ENCODE results near the gene WDR4.

Gene WDR4

DNA sequence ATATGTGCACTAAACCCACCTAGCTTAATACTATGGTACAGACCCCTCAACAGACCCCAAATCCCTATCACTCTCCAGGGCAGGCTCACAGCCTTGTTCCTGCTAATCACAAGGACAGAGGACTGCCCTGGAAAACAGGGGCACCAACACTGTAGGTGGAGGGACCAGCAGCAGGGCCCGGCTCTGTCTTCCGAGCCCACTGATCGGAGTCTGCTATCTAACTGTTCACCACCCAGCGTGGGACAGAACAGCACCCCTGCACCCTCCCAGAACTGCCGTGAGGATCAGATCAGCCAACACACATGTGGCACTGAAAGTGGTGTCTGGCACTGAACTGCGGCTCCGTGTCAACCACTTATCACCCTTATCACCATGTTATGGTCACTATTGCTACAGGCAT lies 6.2 kb downstream of the WDR4 start:
- no peak for DNase-seq

DNA sequence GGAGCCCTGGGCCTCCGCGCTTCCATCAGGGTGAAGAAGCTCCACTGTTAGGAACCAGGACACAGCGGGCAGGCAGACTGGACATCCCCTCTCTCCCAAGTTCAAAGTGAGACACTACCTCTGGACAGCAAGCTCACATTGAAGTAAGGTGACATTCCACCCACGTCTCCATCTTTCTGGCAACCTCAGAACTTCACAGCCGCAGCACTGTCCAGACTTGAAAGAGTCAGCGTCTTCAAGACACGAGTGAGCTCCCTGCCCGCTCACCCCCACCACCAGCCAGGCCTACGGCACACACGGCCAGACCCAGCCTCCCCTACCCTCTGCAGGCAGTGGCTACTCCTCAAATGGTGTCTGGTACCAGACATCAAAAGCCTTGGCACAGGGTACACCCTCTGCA lies 11.1 kb downstream of the WDR4 start:
- no peak for DNase-seq

DNA sequence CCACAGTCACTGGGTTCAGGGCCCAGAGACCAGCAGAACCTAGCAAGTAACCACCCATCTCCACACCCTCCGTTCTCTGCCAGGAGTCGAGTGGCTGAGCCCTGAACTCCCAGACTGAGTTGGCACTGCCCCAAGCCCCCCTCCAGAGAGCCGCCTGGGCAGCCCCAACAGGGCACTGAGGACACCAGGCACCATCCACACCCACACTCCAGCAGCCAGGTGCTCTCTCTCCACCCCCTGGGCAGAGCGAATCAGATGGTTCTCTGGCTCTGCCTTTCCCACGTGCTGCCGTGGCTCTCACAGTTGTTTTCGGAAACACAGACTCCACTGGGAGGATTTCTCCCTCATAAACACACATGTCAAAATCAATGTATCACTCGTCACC lies 13.6 kb downstream of the WDR4 start:
- no peak for DNase-seq

DNA sequence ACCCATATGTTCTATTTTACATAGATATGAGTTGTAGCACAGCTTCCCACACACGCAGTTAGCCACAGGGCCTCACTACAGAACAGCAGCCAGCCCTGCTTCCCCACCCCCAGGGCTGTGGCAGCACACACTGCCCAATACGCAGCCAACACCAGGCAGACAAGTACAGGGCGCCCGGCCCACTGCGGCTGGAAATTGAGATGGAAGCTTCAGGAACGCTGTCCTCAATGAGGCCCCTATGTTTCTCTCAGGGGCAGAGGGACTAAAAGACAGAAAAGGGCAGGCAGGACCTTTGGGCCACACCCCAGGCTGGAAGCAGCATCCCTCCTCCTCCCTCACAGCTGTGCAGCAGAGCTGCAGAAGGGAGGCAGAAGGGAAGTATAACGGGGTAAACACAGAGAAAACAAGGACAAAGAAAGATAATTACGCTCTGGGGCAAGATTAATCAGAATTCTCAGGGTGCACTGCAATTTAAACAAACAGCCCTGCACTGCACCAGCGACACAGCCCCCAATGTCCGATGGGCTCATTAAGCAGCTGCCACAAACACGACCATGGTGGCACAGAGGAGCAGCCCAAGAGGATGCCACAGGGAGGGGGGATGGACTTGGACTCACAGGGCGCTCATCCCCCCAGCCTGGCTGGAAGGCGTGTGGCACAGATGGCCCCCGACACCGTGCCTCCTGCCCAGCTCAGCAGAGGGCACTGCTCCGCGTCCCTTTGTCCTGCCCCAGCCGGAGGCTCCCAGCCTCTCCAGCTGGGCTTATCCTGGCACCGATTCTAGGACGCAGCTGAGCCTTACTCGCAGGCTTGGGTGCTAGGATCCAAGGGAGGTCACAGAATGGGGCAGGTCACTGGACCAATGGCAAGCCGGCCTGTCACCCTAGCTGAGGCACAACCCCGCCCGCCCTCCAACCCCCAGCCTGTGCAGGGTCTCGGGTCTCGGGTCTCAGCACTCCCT lies 14.2 kb downstream of the WDR4 start:
- no peak for DNase-seq

DNA sequence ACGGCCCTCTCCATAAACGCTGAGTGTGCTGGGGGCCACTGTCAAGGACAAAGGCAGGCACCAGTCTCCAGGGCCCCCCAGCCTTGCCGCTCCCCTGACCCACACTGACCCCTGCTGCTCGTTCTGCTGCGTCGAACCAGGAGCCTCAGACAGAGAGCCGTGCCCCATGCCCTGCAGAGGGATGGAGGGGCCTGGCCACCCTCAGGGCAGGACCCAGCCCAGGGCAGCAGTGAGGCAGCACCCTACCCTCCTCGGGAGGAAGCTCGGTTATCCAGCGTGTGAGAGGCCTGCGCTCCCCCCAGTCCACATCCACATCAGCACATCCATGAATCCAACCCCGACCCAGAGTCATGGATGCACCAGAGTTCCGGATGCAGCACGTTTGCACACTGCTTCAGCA lies 15.1 kb downstream of the WDR4 start:
- no peak for DNase-seq

- no peak for DNase-seq
These were observed 15.9 kb downstream of the WDR4 start for GRCh38 chr21:42863504-42863870.

- DNase-seq = no peak
These were observed 16.4 kb downstream of the WDR4 start for GRCh38 chr21:42862774-42863503.

DNA sequence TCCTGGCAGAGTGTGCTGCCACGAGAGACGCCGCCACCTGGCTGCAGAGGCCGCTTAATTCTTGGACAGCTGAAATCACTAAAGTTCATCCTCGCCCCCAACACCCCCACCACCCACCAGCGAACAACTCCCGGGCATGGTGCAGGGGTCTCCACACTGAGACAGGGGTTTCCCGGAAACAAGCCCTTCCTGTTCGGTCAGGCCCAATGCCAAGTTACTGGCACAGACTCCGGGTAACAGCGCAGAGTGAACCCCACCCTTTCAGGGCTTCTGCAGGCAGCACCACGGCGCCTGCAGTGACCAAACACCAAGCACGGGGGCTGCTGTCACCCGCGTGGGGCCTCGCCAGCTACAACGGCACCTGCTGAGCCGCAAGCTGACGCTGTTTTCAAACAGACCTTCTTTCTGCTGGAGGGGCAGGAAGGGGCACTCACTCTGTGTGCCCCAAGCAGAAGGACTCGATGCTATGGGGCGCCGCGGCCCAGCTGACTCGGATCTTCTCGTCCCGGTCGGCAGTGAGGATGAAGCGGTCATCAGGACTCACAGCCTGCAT lies 17.4 kb downstream of the WDR4 start:
- no peak for DNase-seq

DNA sequence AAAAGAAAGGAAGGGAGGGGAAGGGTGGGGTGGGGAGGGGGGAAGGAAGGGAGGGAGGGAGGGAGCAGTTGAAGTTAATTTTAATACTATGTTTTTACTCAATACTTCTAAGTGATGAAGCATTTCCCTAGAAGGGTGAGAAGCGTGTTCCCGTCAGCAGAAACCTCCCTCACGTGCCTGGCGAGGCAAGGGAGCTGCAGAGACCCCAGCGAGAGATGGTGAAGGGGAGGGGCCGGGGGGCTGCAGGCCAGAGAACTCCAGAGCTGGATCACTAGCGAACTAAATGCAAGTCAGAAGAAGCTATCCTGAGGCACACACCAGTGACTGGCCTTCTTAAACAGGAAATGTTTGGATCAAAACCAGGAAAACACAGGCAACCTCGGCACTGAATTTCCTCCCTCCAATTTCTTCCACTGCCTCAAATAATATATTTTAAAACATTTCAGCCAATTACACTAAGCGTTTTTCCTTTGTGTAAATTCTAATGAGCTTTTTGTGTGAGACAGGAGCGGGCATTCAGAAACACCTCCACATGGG lies 18.0 kb downstream of the WDR4 start:
- no peak for DNase-seq

- DNase-seq = no peak
These were observed 19.0 kb downstream of the WDR4 start for GRCh38 chr21:42860345-42860744.

- DNase-seq = no peak
These were observed 19.5 kb downstream of the WDR4 start for GRCh38 chr21:42859891-42860230.

DNA sequence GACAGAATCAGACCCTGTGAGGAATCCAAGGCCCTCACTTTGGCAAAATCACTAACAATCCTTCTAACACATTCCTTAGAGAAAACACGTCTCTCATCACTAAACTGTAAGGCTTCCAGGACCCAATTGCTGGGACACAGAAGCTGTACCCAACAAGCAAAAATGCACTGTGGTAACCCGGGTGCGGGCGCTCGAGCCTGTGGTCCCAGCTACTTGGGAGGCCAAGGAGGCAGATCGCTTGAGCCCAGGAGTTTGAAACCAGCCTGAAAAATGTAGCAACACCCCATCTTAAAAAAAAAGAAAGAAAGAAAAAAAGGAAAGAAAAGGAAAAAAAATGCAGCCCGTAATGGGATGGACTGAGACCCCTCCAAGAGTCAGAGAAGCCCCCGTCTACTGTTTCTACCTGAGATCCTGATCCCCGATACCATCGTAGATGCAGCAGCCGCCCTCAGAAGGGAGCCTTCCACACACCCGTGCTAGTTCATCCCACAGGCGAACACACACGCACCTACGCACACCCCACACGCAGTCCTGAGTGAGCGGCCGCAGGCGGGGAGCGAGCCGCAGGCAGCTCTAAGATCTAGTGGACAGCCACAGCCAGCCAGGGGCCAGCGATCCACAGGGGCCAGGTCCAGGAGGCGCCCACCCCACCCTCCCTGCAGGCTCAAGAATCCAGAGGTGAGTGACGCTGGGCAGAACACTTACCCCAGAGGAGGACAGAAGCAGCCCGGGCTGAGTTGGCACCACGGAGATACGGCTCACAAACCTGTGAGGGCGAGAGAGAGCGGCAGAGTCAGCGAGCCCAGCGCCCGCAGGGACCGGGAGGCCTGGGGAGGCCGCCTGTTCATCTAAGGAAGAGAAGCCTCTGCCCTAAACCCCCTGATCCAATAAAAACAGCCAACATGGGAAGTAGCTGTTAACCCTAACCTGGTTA lies 20.1 kb downstream of the WDR4 start:
- no peak for DNase-seq

GRCh38 chr21:42858185-42858847 lies 21.0 kb downstream of the WDR4 start:
- DNase-seq = no peak

GRCh38 chr21:42857216-42857615 lies 22.1 kb downstream of the WDR4 start:
- DNase-seq = no peak

DNA sequence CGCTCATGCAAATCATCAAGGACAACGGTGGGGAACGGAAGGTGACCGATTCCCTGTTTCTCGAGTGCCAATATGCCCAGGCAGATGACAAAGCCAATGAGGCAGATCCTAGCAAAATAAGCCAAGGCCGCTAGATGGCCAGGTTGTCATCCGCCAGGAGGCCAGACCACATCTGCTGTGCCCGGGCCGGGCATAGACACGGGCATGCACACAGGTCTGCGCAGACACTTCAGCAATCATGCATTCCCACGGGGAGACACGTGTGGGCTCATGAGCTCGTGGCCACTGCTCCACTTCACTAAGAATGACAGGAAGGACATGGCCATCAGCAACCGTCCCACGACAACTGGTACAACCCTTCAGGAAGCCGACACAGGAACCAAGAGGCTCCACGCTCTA lies 23.4 kb downstream of the WDR4 start:
- no peak for DNase-seq

DNA sequence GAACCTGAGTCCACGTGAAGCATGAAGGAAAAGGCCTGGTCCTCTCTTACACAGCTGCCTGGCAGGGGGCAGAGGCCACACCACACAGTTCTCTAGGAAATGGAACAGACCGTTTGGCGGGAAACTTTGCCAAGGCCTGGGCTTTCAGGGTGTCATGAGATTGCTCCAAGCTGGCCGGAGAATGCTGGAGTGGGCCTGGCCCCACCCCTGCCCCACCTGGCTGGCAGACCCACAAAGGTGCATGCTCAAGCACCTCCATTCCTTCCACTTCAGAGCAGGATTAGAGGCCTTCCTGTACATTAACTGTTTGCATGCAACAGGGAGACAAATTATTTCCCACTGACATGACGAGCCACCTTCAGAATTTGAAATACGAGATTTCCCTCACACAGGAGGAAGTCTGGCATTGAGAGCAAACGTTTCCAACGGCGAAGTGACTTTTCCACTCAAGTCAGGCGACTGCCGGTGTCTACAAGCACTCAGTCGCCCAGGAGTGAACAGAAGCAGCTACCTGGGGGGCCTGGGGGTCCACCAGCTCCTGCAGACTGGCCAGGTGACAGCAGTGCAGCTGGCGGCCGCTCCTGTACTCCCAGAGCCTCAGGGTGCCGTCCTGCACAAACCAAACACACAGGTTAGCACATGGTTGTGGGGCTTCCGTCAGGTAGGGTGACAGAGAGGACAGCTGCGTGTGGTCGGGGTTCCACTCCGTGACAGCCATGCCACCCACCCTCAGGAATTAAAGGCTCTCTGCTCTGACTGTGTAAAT lies 24.0 kb downstream of the WDR4 start:
- no peak for DNase-seq

DNA sequence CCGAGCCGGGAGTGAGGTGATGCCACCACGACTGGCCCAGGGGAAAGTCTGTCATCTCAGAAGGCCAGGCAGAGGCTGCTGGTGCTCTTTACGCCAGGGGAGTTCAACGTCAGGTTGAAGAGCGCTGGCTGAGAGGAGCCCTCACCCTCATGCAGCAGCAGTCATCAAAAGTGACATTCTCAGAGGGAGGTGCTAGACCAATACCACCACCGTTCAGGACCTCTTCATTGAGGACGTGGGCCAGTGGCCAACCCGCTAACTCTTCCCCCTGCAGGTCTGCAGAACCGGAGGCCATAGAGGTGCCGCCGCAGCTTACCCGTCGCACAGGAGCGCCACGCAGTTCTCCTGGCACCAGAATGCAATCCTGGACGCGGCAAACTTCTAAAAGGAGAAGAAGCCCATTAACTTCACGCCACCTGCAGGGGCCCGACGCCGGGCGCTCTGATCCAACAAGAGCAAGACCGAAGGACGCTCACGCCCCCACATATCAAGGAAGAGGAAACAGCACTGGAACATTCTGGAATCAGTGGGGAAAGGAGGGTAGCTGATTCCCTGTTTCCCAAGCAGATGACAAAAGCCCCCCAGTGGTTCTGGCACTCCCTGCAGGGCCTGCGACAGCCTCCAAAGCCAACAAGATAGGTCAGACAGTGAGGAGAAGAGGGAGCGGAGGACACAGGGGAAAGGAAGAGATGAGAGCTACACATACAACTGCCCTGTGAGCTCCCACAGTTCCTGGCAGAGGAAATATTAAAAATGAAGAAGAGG lies 24.9 kb downstream of the WDR4 start:
- DNase-seq = no peak

DNA sequence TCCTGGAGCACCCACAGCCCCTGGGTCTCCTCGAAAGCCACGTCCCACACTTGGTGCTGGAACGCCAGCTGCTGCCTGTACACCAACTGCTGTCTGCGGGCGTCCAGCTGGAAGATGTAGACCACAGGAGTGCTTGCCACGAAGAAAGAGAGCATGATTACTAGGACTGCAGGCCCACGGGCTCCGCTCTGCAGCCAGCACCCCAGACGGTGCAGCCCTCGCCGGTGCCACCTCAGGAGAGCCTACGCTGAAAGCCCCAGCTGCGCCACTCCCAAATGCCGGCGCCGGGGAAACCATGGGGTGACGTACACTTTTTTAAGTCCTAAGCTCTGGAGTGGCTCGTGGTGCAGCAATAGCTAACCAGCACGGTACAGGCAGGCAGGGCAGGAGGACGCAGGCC lies 25.7 kb downstream of the WDR4 start:
- no peak for DNase-seq

DNA sequence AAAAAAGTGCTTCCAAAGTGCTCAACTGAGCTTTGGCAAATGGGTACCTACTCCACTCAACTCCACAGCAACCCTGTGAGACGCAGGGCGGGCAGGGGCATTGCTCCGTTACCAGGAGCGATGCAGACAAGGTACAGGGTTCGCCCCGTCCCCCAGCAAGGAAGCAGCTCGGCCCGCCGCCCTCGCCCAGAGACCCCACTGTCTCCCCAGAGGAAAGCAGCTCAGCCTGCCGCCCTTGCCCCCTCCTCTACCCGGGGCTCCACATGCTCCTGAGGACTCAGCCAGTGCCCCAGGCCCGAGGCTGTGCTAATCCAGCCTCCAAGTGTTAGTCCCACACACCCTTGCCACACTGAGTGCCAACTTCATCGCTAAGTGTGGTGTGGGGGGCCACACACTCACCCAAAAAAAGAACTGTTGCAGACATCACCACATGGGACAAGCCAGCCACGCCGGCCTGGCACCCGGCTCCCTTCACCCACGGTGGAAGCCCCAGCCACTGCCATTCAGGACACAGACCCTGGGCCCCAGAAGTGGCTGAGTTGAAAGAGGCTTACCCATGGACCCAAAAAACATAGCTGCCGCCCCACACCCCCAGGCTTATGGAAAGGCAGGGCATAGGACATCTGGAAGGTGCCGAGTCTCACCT lies 26.3 kb downstream of the WDR4 start:
- DNase-seq = no peak

Data from OCI-M1 (cell line).